ENCODE results near the gene DLEU7.

Gene DLEU7

DNA sequence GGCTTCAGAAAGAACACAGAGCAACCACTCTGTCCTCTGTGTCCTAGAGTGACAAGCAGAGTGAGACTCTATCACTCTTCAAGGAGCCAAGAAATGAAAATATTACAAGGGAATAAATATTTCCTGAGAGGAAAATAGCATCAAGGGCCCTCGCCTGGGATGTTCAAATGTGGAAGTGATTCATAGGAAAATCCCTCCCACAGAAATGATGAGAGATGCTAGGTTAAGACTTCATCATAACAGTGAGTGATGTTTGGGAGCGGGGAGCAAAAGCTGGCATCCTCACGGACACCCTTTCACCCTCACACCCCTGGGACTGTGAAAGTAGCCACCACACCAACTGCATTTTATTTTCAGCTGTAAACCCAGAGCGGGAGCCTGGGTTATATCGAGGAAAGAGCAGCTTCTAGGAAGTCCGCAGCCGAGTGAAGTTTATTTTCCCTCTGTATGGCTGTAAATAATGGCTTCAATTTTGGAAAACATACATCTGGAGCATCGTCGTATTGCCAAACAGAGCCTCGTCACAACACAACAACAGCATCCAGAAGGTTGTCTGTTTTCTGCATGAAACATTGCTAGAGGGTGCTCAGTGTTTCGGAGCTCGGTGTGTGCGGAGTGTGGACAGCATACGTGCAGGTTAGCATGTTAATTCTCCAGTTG is 54.8 kb downstream of the DLEU7 start:
- no peak for DNase-seq

DNA sequence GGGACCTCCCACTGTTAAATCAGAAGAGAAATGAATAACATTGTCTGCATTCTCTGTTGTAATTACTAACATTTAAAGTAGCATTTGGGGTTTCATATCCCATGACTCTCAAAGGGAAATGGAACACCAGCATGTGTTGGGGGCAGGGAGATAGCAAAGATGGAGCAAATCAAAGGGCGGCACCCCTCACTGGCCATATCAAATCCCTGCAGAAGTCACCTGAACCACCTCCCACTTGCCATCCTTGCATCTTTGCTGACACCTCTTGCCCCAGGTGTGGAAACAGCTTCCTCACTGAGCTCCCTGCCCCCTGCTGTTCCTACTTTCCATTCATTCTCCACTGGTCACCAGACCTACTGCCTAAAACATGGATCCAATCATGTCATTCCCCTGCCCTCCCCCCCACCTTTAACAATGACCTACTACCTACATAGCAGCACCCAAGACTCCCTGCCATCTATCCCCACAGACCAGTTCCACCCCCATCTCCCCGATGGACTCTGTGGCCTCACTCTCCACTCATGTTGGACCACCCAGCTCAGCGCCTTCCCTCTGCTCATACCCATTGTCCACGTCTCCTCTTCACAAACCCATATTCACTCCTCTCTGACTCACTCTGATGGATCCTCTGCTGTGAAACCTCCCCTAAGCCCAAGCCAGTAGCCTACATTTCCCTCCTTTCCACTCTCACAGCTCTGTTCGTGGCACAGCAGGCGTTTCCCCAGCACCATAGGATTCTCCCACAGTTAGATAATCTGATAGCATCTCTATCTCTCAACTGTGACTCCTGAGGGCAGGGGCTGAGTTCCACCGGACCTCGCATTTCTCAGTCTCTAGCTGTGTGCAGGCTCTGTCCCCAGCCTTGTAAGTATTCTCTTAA is 55.9 kb downstream of the DLEU7 start:
- DNase-seq = no peak

DNA sequence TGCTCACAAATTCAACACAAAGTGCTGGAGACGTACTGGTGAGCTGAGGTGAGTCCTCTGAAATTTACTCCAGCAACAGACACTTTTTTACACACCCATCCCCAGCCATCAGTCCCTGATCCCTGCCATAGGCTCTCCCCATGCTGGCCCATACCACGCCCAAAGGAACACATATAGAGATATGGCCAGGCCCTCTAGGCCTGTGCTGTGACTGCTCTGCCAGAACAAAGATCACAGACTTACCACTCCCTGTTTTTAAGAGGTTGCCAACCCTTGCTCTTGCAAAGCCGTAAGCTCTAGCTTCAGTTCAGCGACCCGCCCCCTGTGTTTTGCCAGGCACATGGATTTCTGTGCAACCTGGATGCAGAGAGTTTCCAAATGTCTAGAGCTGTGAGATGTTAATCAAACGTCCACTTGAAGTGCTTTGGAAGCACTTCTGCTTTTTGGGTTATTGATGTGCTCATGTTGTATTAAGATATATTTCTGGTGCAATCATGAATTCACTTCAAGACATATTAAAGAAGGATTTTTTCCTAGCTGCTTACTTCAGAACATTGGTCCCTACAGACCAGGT is 59.7 kb downstream of the DLEU7 start:
- peak; percentile 30 for DNase-seq

DNA sequence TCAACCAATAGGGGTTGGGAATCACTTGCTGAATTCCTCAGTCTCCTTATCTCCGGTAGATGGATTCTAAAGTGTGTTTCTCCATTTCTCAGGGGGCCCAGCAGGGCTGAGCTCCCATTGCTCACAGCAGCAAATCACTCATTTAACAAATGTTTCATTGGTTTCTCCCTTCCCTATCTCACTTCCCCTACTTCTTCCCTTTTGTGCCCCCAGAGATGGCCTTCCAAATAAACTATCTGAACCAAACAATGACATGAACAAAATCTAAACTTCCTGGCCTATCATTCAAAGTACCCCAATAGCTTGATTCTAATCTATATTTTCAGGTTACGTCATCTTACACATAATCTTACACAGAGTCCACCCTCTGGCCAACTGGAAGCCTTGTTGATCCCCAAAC is 60.4 kb downstream of the DLEU7 start:
- peak; percentile 65 for DNase-seq

DNA sequence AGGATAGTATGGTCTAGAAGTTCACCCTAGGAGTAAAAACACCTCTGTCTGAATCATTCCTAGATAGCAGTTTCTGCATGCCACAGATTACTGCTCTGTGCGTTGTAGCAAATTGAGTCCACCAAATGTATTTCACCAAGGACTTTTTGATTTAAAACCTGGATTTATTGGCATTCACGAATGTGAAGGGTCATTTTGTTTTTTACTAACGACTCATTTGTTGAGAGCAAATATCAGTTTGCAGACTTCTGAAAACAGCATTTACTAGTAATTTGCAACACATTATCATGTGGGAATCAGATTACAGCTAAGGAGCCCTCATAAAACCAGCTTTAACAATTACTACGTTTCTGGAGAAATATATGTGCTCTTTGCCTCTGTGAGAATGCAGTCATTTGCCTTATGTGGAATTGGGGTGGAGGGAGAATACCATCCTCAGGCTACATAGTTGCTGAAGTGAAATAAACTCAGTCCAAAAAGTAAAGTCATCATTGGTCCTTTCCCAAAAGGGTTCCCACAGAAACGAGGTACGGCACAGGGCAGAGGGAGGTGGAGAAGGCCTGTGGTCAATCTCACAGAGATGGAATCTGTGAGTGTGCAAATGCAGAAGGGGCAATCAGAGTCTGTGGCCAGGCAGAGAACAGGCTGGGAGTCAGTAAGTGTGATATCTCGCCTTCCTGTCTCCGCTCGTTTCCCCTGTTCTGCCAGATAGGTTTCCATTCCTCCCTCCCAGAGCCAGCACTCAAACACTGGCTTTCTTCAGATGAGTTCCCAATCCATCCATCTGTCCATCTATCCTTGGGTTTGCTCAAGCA is 63.1 kb downstream of the DLEU7 start:
- no peak for DNase-seq

DNA sequence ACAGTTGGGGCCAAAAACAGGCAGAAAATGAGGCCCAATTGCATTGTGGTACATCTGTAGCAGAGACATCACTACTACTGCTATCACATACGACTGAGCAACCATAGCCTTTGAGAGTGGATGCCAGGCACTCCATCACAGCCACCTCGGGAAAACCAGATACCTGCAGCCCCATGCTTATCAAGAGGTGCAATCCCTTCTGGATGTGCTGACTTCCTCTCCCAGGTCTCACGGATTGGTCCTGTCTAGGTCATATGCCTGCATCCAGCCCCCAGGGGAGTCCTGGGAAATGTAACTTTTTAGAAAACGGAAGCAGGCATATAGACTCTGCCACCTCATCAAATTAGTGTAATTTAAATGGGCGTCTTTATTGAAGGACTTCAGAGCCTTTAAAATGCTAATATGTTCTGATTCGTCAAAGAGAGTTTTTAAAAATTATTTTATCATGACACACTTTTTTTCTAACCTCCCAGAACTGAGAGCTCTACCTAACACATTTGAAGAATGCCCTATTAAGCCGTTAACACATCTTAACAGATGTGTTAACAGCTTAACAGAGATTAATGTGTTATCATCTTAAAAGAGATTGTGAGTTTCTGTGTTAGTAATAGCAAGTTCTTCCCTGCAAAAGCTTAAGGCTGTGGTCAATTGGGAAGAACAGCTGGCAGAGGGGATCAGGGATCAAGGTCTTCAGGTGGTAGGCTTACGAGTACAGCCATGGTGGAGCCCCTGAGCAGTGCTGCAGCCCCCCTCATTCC is 63.9 kb downstream of the DLEU7 start:
- DNase-seq = no peak
